NCI-H146 treated with DMSO at 0.1 percent for 48 hours (cell line): Measurements from ENCODE around the gene SH2D3A.

Experiments
- DNase-seq: peaks from one replicate; lab custom pipeline; 2025; ENCODE audit not compliant: unreplicated experiment; lab: John Stamatoyannopoulos, UW

Gene SH2D3A

GRCh38 chr19:6723738-6724137 is 43.5 kb downstream of the SH2D3A start:
- no peak for DNase-seq

- no peak for DNase-seq
These were observed 44.1 kb downstream of the SH2D3A start for GRCh38 chr19:6723108-6723618.

- DNase-seq, result no peak
These were observed 45.5 kb downstream of the SH2D3A start for GRCh38 chr19:6721773-6722172.

GRCh38 chr19:6721138-6721474 is 46.1 kb downstream of the SH2D3A start:
- no peak for DNase-seq

GRCh38 chr19:6720369-6721137 is 46.7 kb downstream of the SH2D3A start, which contains the start of gene C3:
Gene C3, minus strand, starts transcription at chr19:6720650. Its CDS starts 61 bp downstream, at chr19:6720589.
- no peak for DNase-seq

GRCh38 chr19:6719992-6720368 is 47.3 kb downstream of the SH2D3A start:
- no peak for DNase-seq

- no peak for DNase-seq
These were observed 47.7 kb downstream of the SH2D3A start for GRCh38 chr19:6719540-6719861.

GRCh38 chr19:6718741-6719539 is 48.3 kb downstream of the SH2D3A start:
- DNase-seq, result no peak

- DNase-seq, result no peak
These were observed 49.0 kb downstream of the SH2D3A start for GRCh38 chr19:6718111-6718740.

- no peak for DNase-seq
These were observed 49.7 kb downstream of the SH2D3A start for GRCh38 chr19:6717441-6717971.

GRCh38 chr19:6717036-6717435 is 50.2 kb downstream of the SH2D3A start:
- no peak for DNase-seq

GRCh38 chr19:6716610-6716970 is 50.6 kb downstream of the SH2D3A start:
- no peak for DNase-seq

GRCh38 chr19:6714749-6715555 is 52.3 kb downstream of the SH2D3A start:
- DNase-seq, result no peak

- no peak for DNase-seq
These were observed 53.2 kb downstream of the SH2D3A start for GRCh38 chr19:6713773-6714692.

GRCh38 chr19:6712692-6713670 is 54.3 kb downstream of the SH2D3A start:
- DNase-seq, result no peak

- DNase-seq, result no peak
These were observed 55.0 kb downstream of the SH2D3A start for GRCh38 chr19:6712231-6712630.

GRCh38 chr19:6711605-6712004 is 55.6 kb downstream of the SH2D3A start:
- DNase-seq, result no peak

GRCh38 chr19:6711078-6711361 is 56.2 kb downstream of the SH2D3A start:
- DNase-seq, result no peak
